T-cell (primary cell): Measurements from ENCODE around the gene FYN. TPM values are rescaled to one million over a fixed set of nuclear protein-coding genes. Genes with fewer than 3 reads are reported as not detected.
A peak's percentile ranks its signal among the peaks of the same experiment; 100 is the strongest.

Source experiments
- ATAC-seq, 4 experiments: fragments of 200-7000 bp in 3 of 4; fragments of 150-1000 bp in 1 of 4; cut with Tn5 transposase; replicated peaks in 1 of 4; 1 replicate in 3 of 4; 2 replicates in 1 of 4; pipeline ENCODE4 v1.10.0; 2021; ENCODE audit warnings: moderate library complexity in 3 of 4, mild to moderate bottlenecking in 2 of 4, moderate number of reproducible peaks in 1 of 4
- CTCF ChIA-PET, 2 donors: fragments of 300-600 bp; sonication (Branson Sonifier 250); formaldehyde crosslinking; loops; one replicate each; lab custom pipeline; 2022; ENCODE audit warnings: antibody characterized with exemption in 2 of 2; lab: Charles Lee
- POLR2A ChIA-PET, 2 donors: fragments of 300-600 bp; sonication (Branson Sonifier 250); formaldehyde crosslinking; loops; one replicate each; lab custom pipeline; 2022; ENCODE audit warnings: antibody characterized with exemption in 2 of 2; lab: Charles Lee
- DNase-seq, 35 experiments: peaks; one replicate each; pipeline versions ENCODE4 v3.0.0 to v3.0.0-alpha.2; 2013 to 2023
- H3K27ac ChIP-seq: one replicate; pipeline ENCODE4 v1.5.1; 2013; ENCODE audit warnings: low read length
- H3K27me3 ChIP-seq, 2 experiments: replicated peaks in 1 of 2; 1 replicate in 1 of 2; 2 replicates in 1 of 2; pipeline versions ENCODE4 v1.6.1 to v1.7.0; 2013; ENCODE audit warnings: low read length in 1 of 2, mixed read lengths in 1 of 2; ENCODE audit not compliant: control insufficient read depth in 2 of 2, insufficient read depth in 2 of 2; ENCODE audit errors: extremely low read depth in 1 of 2
- H3K36me3 ChIP-seq, 2 donors: 1 replicate in 1 of 2; 2 replicates in 1 of 2; pipeline versions ENCODE4 v1.6.1 to v1.7.0; 2013; ENCODE audit warnings: low read length in 1 of 2; ENCODE audit not compliant: control insufficient read depth in 2 of 2, insufficient read depth in 1 of 2; ENCODE audit errors: extremely low read depth in 1 of 2
- H3K4me1 ChIP-seq, 2 experiments: 1 replicate in 1 of 2; 2 replicates in 1 of 2; pipeline versions ENCODE4 v1.6.1 to v1.7.0; 2013; ENCODE audit warnings: low read length in 2 of 2, mixed read lengths in 1 of 2; ENCODE audit not compliant: insufficient read depth in 2 of 2, control insufficient read depth in 1 of 2; ENCODE audit errors: extremely low read depth in 1 of 2
- H3K4me3 ChIP-seq, 2 donors: 1 replicate in 1 of 2; 2 replicates in 1 of 2; pipeline versions ENCODE4 v1.5.1 to v1.7.0; 2013; ENCODE audit warnings: mild to moderate bottlenecking in 2 of 2, low read length in 1 of 2, moderate library complexity in 1 of 2; ENCODE audit not compliant: control insufficient read depth in 1 of 2; ENCODE audit errors: extremely low read depth in 1 of 2
- H3K9me3 ChIP-seq: 2 replicates; pipeline ENCODE4 v1.7.0; 2013
- H3K27ac Mint-ChIP-seq, 2 donors: one replicate each; pipeline ENCODE4 v1.8.0; 2020 to 2021; ENCODE audit warnings: mild to moderate bottlenecking in 2 of 2, mixed read lengths in 2 of 2
- H3K27me3 Mint-ChIP-seq, 2 donors: one replicate each; pipeline ENCODE4 v1.8.0; 2021 to 2022; ENCODE audit warnings: mixed read lengths in 2 of 2
- H3K36me3 Mint-ChIP-seq: one replicate; pipeline ENCODE4 v1.8.0; 2021; ENCODE audit warnings: mixed read lengths
- H3K4me1 Mint-ChIP-seq, 3 donors: one replicate each; pipeline ENCODE4 v1.8.0; 2020 to 2022; ENCODE audit warnings: mixed read lengths in 3 of 3, mild to moderate bottlenecking in 1 of 3
- H3K4me3 Mint-ChIP-seq, 3 donors: one replicate each; pipeline ENCODE4 v1.8.0; 2020 to 2022; ENCODE audit warnings: mild to moderate bottlenecking in 3 of 3, mixed read lengths in 3 of 3, moderate library complexity in 3 of 3
- H3K9me3 Mint-ChIP-seq, 3 donors: one replicate each; pipeline ENCODE4 v1.8.0; 2020 to 2022; ENCODE audit warnings: mixed read lengths in 3 of 3
- WGBS: methylation state at CpG from one replicate; pipeline ENCODE4 v1.1.5; 2013; ENCODE audit warnings: missing lambda C conversion rate; ENCODE audit not compliant: insufficient coverage; 5-methylcytosine and 5-hydroxymethylcytosine counted together
- total RNA-seq, 35 experiments: library from RNA in 6 of 35; stranded (reverse) in 6 of 35; fragments of 120-200 nt in 1 of 35; gene quantifications; one replicate each; pipeline versions ENCODE4 v1.2.1 to v1.2.4 and lab custom pipeline; 2013 to 2026

The FYN gene
- total RNA-seq, 5 donors from 2014 or later (not counting 1 experiment from before 2014, with no cell fraction given), result 466 to 573 (median 534) TPM

GRCh38 chr6:111776236-111777221 is 96.7 kb downstream of the FYN start:
- Histone ChIP-seq H3K4me3 (no peak overlapping the region), H3K9me3 (no peaks in the 10 kb centered on the region), H3K36me3 (peaks cover 3 to 28% of the 10 kb centered on the region in 2 donors), H3K4me1 (peaks cover 42 to 79% of the 10 kb centered on the region in 2 experiments), H3K27me3 (no peaks in the 10 kb centered on the region), H3K27ac (peak overlapping the region; percentile 73)
- Mint-ChIP-seq H3K27ac (peak overlapping the region; percentile 83 to 88), H3K27me3 (no peaks in the 10 kb centered on the region), H3K4me1 (peaks cover 89 to 94% (median 91%) of the 10 kb centered on the region in 3 donors), H3K4me3 (peak overlapping the region in 2 of 3 donors; percentile 26 to 56), H3K9me3 (no peaks in the 10 kb centered on the region), H3K36me3 (peaks cover 42% of the 10 kb centered on the region)
- ATAC-seq, result no peak
- WGBS, result 26% methylated on average over 3 of the region's 8 CpGs
- DNase-seq, result no peak
- ChIA-PET POLR2A (interaction anchor here in 1 of 2 donors (0.6 to 1.4 kb wide), 6 partner anchors 13 to 78 kb away, joined by 3 to 9 read pairs (median 4); no protein-coding TSS in a partner anchor), CTCF (interaction anchor here (0.6 to 5.0 kb wide), 18 partner anchors 13 to 215 kb away, joined by 3 to 20 read pairs (median 3); partner anchors contain the start of gene FYN (in 1 of the 2))

GRCh38 chr6:111775145-111775922 is 97.9 kb downstream of the FYN start:
- Mint-ChIP-seq H3K36me3 (peaks cover 46% of the 10 kb centered on the region), H3K4me1 (peaks cover 89 to 94% (median 91%) of the 10 kb centered on the region in 3 donors), H3K4me3 (peak overlapping the region in 1 of 3 donors; percentile 15), H3K27me3 (no peaks in the 10 kb centered on the region), H3K9me3 (peaks cover 0 to 3% (median 3%) of the 10 kb centered on the region in 3 donors), H3K27ac (peak overlapping the region; percentile 83 to 88)
- Histone ChIP-seq H3K27me3 (no peaks in the 10 kb centered on the region), H3K4me3 (no peak overlapping the region), H3K9me3 (no peaks in the 10 kb centered on the region), H3K36me3 (peaks cover 3 to 29% of the 10 kb centered on the region in 2 donors), H3K4me1 (peaks cover 46 to 77% of the 10 kb centered on the region in 2 experiments), H3K27ac (peak overlapping the region; percentile 73)
- no peak for ATAC-seq
- 100% methylated on average over 2 of the region's 8 CpGs for WGBS
- DNase-seq, result no peak
- ChIA-PET POLR2A (interaction anchor here in 1 of 2 donors (1.4 to 1.6 kb wide), 2 partner anchors 15 to 31 kb away, joined by 5 to 9 read pairs; no protein-coding TSS in a partner anchor), CTCF (interaction anchor here (0.6 to 5.0 kb wide), 9 partner anchors 11 to 189 kb away, joined by 3 to 20 read pairs (median 3); no protein-coding TSS in a partner anchor)

GRCh38 chr6:111774346-111774703 is 98.9 kb downstream of the FYN start:
- POLR2A ChIA-PET, result interaction anchor here in 1 of 2 donors (0.6 to 1.6 kb wide), 4 partner anchors 21 to 233 kb away, joined by 4 to 10 read pairs (median 6); no protein-coding TSS in a partner anchor
- 86% methylated on average over 1 of the region's 1 CpG for WGBS
- Histone ChIP-seq H3K9me3 (no peaks in the 10 kb centered on the region), H3K36me3 (peaks cover 3 to 22% of the 10 kb centered on the region in 2 donors), H3K4me3 (no peak overlapping the region), H3K4me1 (peaks cover 48 to 77% of the 10 kb centered on the region in 2 experiments), H3K27me3 (no peaks in the 10 kb centered on the region), H3K27ac (peak overlapping the region; percentile 44)
- Mint-ChIP-seq H3K4me1 (peaks cover 89 to 94% (median 92%) of the 10 kb centered on the region in 3 donors), H3K36me3 (peaks cover 46% of the 10 kb centered on the region), H3K27me3 (no peaks in the 10 kb centered on the region), H3K9me3 (peaks cover 0 to 5% (median 5%) of the 10 kb centered on the region in 3 donors), H3K27ac (peak overlapping the region; percentile 83 to 88), H3K4me3 (no peak overlapping the region)
- DNase-seq, result no peak
- CTCF ChIA-PET, result interaction anchor here in 1 of 2 donors (0.6 to 1.6 kb wide), 5 partner anchors 10 to 214 kb away, joined by 3 to 4 read pairs (median 3); no protein-coding TSS in a partner anchor
- peak in 2 of 4 experiments; percentile 27 to 42 for ATAC-seq

- Mint-ChIP-seq H3K9me3 (peaks cover 0 to 5% (median 5%) of the 10 kb centered on the region in 3 donors), H3K4me1 (peaks cover 89 to 94% (median 92%) of the 10 kb centered on the region in 3 donors), H3K27me3 (no peaks in the 10 kb centered on the region), H3K27ac (peak overlapping the region; percentile 83 to 88), H3K36me3 (peaks cover 46% of the 10 kb centered on the region), H3K4me3 (no peak overlapping the region)
- Histone ChIP-seq H3K4me3 (no peak overlapping the region), H3K9me3 (no peaks in the 10 kb centered on the region), H3K36me3 (peaks cover 3 to 19% of the 10 kb centered on the region in 2 donors), H3K27ac (peak overlapping the region; percentile 44), H3K27me3 (no peaks in the 10 kb centered on the region), H3K4me1 (peaks cover 53 to 71% of the 10 kb centered on the region in 2 experiments)
- POLR2A ChIA-PET, result interaction anchor here (0.6 to 1.6 kb wide), 3 partner anchors 22 to 65 kb away, joined by 3 to 5 read pairs (median 5); no protein-coding TSS in a partner anchor
- no CpG with 5 or more reads among the region's 7 CpGs for WGBS
- ATAC-seq (peak in 2 of 4 experiments; percentile 12 to 34), DNase-seq (no peak)
- CTCF ChIA-PET, result interaction anchor here in 1 of 2 donors (0.7 to 1.6 kb wide), 4 partner anchors 10 to 214 kb away, joined by 3 to 4 read pairs (median 3); no protein-coding TSS in a partner anchor
Measured at GRCh38 chr6:111773501-111774345, 99.5 kb downstream of the FYN start.

GRCh38 chr6:111772381-111772780 is 100.9 kb downstream of the FYN start:
- H3K9me3 ChIP-seq, result no peaks in the 10 kb centered on the region
- H3K4me1 ChIP-seq, result peaks cover 62 to 71% of the 10 kb centered on the region in 2 experiments
- Mint-ChIP-seq H3K4me1 (peaks cover 89 to 94% (median 92%) of the 10 kb centered on the region in 3 donors), H3K27ac (peak overlapping the region; percentile 97 to 99), H3K36me3 (peaks cover 42% of the 10 kb centered on the region), H3K27me3 (no peaks in the 10 kb centered on the region), H3K4me3 (no peak overlapping the region), H3K9me3 (peaks cover 0 to 5% (median 5%) of the 10 kb centered on the region in 3 donors)
- ChIA-PET CTCF (interaction anchor here in 1 of 2 donors (1.5 kb wide), 1 partner anchor 46 kb away, joined by 3 read pairs; no protein-coding TSS in a partner anchor), POLR2A (no interaction called here)
- no CpG with 5 or more reads among the region's 1 CpG for WGBS
- no peaks in the 10 kb centered on the region for H3K27me3 ChIP-seq
- H3K27ac ChIP-seq, result peak overlapping the region; percentile 3
- H3K4me3 ChIP-seq, result no peak overlapping the region
- no peak for ATAC-seq
- no peak for DNase-seq
- H3K36me3 ChIP-seq, result peaks cover 0 to 12% of the 10 kb centered on the region in 2 donors
